ENCODE data around the gene TAF5L. TPM values are rescaled to one million over a fixed set of nuclear protein-coding genes. Genes with fewer than 3 reads are reported as not detected.

The TAF5L gene
- total RNA-seq (2022) (31.8 and 37.6 TPM in 2 replicates), Bru-seq, nascent RNA (percentile 90 among the genes with signal in this experiment), BruChase-seq, experiment 1, labeled RNA remaining after a 6-hour chase (percentile 68 among the genes with signal in this experiment), BruChase-seq, experiment 2, labeled RNA remaining after a 2-hour chase (percentile 83 among the genes with signal in this experiment)
- long read RNA-seq, full-length matches to known transcripts: 5 of 11 reads
- long read RNA-seq, partial matches to known transcripts: 1 of 11 reads
- long read RNA-seq, other reads (novel, unspliced or antisense): 5 of 11 reads

GRCh38 chr1:229625915-229626831 is at the start of gene TAF5L, which contains the start of gene URB2:
Gene TAF5L, minus strand, starts transcription at chr1:229626122. Its CDS starts 11,640 bp downstream, at chr1:229614482.
Gene URB2, plus strand, starts transcription at chr1:229626247. Its CDS starts 1,387 bp downstream, at chr1:229627634.
- CTCF ChIA-PET: interaction anchor here (0.7 to 5.8 kb wide), 6 partner anchors 10 to 69 kb away, joined by 3 to 65 read pairs (median 4); partner anchors contain the start of gene ABCB10
- H3K27ac Mint-ChIP-seq (ENCODE audit: low read depth, unreplicated experiment): peak within 1 kb of the TSS; percentile 94
- peaks cover 57% of the 10 kb centered on the region for H3K4me1 Mint-ChIP-seq (ENCODE audit: insufficient read depth, unreplicated experiment)
- no peaks in the 10 kb centered on the region for H3K9me3 Mint-ChIP-seq (ENCODE audit: unreplicated experiment)
- H3K36me3 Mint-ChIP-seq (ENCODE audit: insufficient read depth, unreplicated experiment): peaks cover 17% of the 10 kb centered on the region
- peak; percentile 96 for DNase-seq (ENCODE audit: unreplicated experiment)
- H3K27me3 Mint-ChIP-seq (ENCODE audit: insufficient read depth, unreplicated experiment): no peaks in the 10 kb centered on the region
- intact Hi-C loops (cut with micrococcal nuclease): loop anchor here (1.0 kb wide), 2 partner anchors 67 to 684 kb away; no protein-coding TSS in a partner anchor
- BruUV-seq (replicated peaks): no TSS peak
- peak; percentile 7 for TF ChIP-seq CTCF (IDR thresholded peaks at IDR 0.05; ENCODE audit: unreplicated experiment)
- POLR2A ChIA-PET: interaction anchor here (0.6 to 15.3 kb wide), 27 partner anchors 10 to 815 kb away, joined by 3 to 375 read pairs (median 6); partner anchors contain the start of genes ABCB10, GALNT2 and NUP133
- peak within 1 kb of the TSS; percentile 99 for H3K4me3 Mint-ChIP-seq (ENCODE audit: unreplicated experiment)

- ChIA-PET CTCF (interaction anchor here (0.5 to 5.0 kb wide), 9 partner anchors 9 to 635 kb away, joined by 3 to 33 read pairs (median 3); no protein-coding TSS in a partner anchor), POLR2A (interaction anchor here (0.6 to 4.3 kb wide), 4 partner anchors 8 to 355 kb away, joined by 3 to 21 read pairs (median 5); no protein-coding TSS in a partner anchor)
- no TSS peak for BruUV-seq (replicated peaks)
- DNase-seq (ENCODE audit: unreplicated experiment): no peak
- Mint-ChIP-seq H3K4me1 (ENCODE audit: insufficient read depth, unreplicated experiment) (no peaks in the 10 kb centered on the region), H3K27ac (ENCODE audit: low read depth, unreplicated experiment) (no peak overlapping the region), H3K27me3 (ENCODE audit: insufficient read depth, unreplicated experiment) (no peaks in the 10 kb centered on the region), H3K36me3 (ENCODE audit: insufficient read depth, unreplicated experiment) (no peaks in the 10 kb centered on the region), H3K4me3 (ENCODE audit: unreplicated experiment) (no peak overlapping the region), H3K9me3 (ENCODE audit: unreplicated experiment) (peaks cover 7% of the 10 kb centered on the region)
- intact Hi-C loops (cut with micrococcal nuclease): no loop called here
- TF ChIP-seq CTCF (IDR thresholded peaks at IDR 0.05; ENCODE audit: unreplicated experiment): no peak
Measured at GRCh38 chr1:229675396-229675795, 49.5 kb upstream of the TAF5L start.

GRCh38 chr1:229674042-229674441 is 48.1 kb upstream of the TAF5L start:
- Mint-ChIP-seq H3K27me3 (ENCODE audit: insufficient read depth, unreplicated experiment) (no peaks in the 10 kb centered on the region), H3K9me3 (ENCODE audit: unreplicated experiment) (no peaks in the 10 kb centered on the region), H3K27ac (ENCODE audit: low read depth, unreplicated experiment) (no peak overlapping the region), H3K4me1 (ENCODE audit: insufficient read depth, unreplicated experiment) (no peaks in the 10 kb centered on the region), H3K4me3 (ENCODE audit: unreplicated experiment) (no peak overlapping the region), H3K36me3 (ENCODE audit: insufficient read depth, unreplicated experiment) (no peaks in the 10 kb centered on the region)
- POLR2A ChIA-PET: interaction anchor here (1.1 to 4.3 kb wide), 2 partner anchors 10 to 235 kb away, joined by 3 to 21 read pairs; no protein-coding TSS in a partner anchor
- CTCF ChIA-PET: interaction anchor here (2.6 to 5.0 kb wide), 2 partner anchors 8 to 12 kb away, joined by 7 to 33 read pairs; no protein-coding TSS in a partner anchor
- intact Hi-C loops (cut with micrococcal nuclease): no loop called here
- no peak for TF ChIP-seq CTCF (IDR thresholded peaks at IDR 0.05; ENCODE audit: unreplicated experiment)
- DNase-seq (ENCODE audit: unreplicated experiment): no peak
- BruUV-seq (replicated peaks): no TSS peak

All from MCF 10A (cell line).